ENCODE data around the gene FBLN1. TPM values are rescaled to one million over a fixed set of nuclear protein-coding genes. Genes with fewer than 3 reads are reported as not detected.

FBLN1 gene
- total and polyA plus RNA-seq, 2 donors (not counting 3 experiments of a cell fraction or from before 2014, with no cell fraction given): 1.2 to 4.0 TPM

DNA sequence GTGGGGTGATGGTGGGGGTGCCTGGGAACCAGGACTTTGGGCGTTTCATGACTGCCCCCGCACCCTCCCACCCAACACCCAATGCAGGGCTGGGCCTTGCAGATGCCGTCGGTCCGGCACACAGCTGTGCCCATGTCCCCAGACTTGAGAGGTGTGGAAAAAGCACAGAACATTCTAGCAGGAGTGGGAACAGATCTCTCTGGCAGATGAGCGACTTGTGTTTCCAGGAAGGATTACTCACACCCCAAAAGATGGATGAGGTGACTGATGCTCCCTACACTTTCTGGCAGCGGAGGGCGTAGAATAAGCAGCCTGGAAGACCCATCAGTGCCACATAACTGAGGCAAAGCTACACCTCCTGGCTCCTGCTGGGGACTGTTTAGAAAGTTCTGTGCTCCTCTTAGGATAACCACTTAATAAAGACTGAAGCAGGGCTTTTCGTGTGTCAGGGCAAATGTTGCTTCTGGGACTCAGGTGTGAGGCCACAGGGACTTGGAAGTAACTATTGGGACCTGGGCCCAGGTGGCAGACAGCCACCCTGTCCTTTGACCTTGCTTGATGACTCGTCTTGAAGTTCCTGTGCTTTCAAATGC is 24.2 kb downstream of the FBLN1 start:
- no peaks in the 10 kb centered on the region for H3K36me3 ChIP-seq (ENCODE audit: control insufficient read depth in 2 of 2, extremely low read depth in 1 of 2, insufficient read depth in 2 of 2, low read length in 2 of 2)
- CTCF ChIA-PET: interaction anchor here (1.5 to 1.8 kb wide), 2 partner anchors 9 to 27 kb away, joined by 3 to 4 read pairs; no protein-coding TSS in a partner anchor
- no peak for DNase-seq (ENCODE audit: low read depth, low spot score)

More for the DNA sequence above, 24.2 kb downstream of the FBLN1 start:
- Histone ChIP-seq H3K9ac (replicated peaks; ENCODE audit: extremely low read depth, insufficient read depth, low read length) (no peak overlapping the region), H4K20me1 (replicated peaks; ENCODE audit: control insufficient read depth, extremely low read depth, insufficient read depth, low read length) (no peaks in the 10 kb centered on the region), H3K79me2 (ENCODE audit: control insufficient read depth, insufficient read depth, low read length) (no peaks in the 10 kb centered on the region), H3K27me3 (ENCODE audit: control insufficient read depth in 2 of 2, insufficient read depth in 2 of 2, low read length in 2 of 2) (no peaks in the 10 kb centered on the region), H3K4me1 (ENCODE audit: control insufficient read depth, extremely low read depth, insufficient read depth, low read length) (no peaks in the 10 kb centered on the region), H3K4me2 (ENCODE audit: insufficient read depth, low read length) (no peak overlapping the region), H3K9me3 (replicated peaks; ENCODE audit: control insufficient read depth, insufficient read depth, low read length) (no peaks in the 10 kb centered on the region), H3K27ac (ENCODE audit: insufficient read depth, low read depth, low read length) (no peak overlapping the region), H3K9me1 (replicated peaks; ENCODE audit: control insufficient read depth, extremely low read depth, insufficient read depth, low read length) (no peaks in the 10 kb centered on the region), H3K4me3 (replicated peaks in 1 of 3; ENCODE audit: insufficient read depth in 1 of 3, low read depth in 1 of 3, low read length in 3 of 3) (no peak overlapping the region), H2AFZ (ENCODE audit: low read depth, low read length) (no peak overlapping the region)
- FAIRE-seq: no peak
- POLR2A ChIA-PET: no interaction called here
- TF ChIP-seq, protein P1, sequence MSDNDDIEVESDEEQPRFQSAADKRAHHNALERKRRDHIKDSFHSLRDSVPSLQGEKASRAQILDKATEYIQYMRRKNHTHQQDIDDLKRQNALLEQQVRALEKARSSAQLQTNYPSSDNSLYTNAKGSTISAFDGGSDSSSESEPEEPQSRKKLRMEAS (IDR thresholded peaks at IDR 0.05; ENCODE audit: insufficient read depth, insufficient read length): no peak
- TF ChIP-seq POLR2AphosphoS5 (IDR thresholded peaks at IDR 0.05; ENCODE audit: insufficient read depth, low read depth, low read length) (no peak), GATA2 (IDR thresholded peaks at IDR 0.05; ENCODE audit: insufficient read depth, insufficient read length, low read depth, low read length) (no peak), FOS (IDR thresholded peaks at IDR 0.05; ENCODE audit: borderline replicate concordance, insufficient read depth, low read length) (no peak), JUN (IDR thresholded peaks at IDR 0.05; ENCODE audit: borderline replicate concordance, insufficient read depth, insufficient read length, low read depth) (no peak), EZH2 (IDR thresholded peaks at IDR 0.05; ENCODE audit: borderline replicate concordance, low read depth, low read length, severe bottlenecking) (no peak), POLR2A (IDR thresholded peaks at IDR 0.05; ENCODE audit: low read depth, low read length) (no peak), MYC (IDR thresholded peaks at IDR 0.05; ENCODE audit: low read depth, low read length) (no peak)
- TF ChIP-seq, protein P2, sequence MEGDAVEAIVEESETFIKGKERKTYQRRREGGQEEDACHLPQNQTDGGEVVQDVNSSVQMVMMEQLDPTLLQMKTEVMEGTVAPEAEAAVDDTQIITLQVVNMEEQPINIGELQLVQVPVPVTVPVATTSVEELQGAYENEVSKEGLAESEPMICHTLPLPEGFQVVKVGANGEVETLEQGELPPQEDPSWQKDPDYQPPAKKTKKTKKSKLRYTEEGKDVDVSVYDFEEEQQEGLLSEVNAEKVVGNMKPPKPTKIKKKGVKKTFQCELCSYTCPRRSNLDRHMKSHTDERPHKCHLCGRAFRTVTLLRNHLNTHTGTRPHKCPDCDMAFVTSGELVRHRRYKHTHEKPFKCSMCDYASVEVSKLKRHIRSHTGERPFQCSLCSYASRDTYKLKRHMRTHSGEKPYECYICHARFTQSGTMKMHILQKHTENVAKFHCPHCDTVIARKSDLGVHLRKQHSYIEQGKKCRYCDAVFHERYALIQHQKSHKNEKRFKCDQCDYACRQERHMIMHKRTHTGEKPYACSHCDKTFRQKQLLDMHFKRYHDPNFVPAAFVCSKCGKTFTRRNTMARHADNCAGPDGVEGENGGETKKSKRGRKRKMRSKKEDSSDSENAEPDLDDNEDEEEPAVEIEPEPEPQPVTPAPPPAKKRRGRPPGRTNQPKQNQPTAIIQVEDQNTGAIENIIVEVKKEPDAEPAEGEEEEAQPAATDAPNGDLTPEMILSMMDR (IDR thresholded peaks at IDR 0.05; ENCODE audit: extremely low read depth in 1 of 2, insufficient read depth in 1 of 2, low read depth in 1 of 2, low read length in 2 of 2): no peak
- no TSS peak for BruUV-seq (replicated peaks)
- intact Hi-C loops (cut with micrococcal nuclease) (no loop called here), dilution Hi-C loops (cut with MboI; ENCODE audit: extremely low pct_ligation_motif_present, low sequenced_read_pairs) (no loop called here)

All from endothelial cell of umbilical vein (primary cell).